CD4-positive, alpha-beta T cell treated with Interleukin-15 for 4 hours (primary cell): ENCODE data around the gene SOX2.

ENCODE experiments used
- DNase-seq: peaks from one replicate; pipeline ENCODE4 v3.0.0-alpha.2; 2020; ENCODE audit warnings: low spot score

The SOX2 gene

DNA sequence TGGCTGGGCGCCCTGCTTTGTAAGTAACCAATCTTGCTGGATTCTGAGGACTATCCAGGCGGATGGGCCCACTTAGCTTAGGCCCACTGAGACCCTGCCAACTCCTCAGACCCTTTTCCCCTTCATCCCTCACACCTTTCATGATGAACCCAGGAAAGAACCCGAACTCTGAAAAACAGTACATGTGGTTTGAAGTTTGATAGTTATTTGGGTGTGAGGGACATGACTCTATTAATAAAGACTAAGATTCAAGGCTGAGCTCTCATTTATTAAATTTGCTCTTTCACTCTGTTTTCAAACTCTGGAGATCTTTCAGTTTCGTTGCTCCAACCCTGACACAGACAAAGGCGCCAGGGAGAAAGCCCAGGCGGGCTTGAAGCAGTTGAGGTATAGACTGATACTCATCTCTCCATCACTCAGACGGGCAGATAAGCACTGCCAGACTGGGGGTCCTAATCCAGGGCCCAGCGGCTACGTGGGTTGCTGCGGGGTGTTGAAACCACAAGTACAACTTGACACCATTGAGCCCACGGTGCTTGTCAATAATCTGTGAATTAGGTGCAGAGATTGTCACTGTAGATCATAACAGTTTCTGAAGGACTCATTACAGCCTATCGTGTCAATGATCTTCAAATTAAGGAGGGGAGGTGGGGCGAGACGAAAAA lies 7.2 kb upstream of the SOX2 start:
- DNase-seq: no peak

DNA sequence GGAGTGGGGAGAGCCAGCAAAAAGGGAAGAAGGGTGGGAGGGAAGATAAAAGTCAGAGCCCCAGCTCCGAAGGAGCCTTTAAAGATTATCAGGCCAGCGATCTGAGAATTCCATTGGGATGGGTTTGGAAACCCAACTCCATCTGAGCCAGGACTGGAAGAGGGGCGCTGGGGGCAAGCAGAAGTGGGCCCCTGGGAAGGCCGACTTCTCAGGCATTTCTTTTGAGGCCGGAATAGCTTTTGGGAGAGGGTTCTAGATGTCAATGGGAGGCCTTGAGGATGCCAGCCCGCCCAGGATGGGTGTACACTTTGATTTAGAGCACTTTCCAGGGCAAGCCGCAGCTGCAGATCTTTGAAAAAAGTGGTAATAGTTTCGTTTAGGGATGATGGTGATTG lies 6.6 kb upstream of the SOX2 start:
- DNase-seq: no peak

DNA sequence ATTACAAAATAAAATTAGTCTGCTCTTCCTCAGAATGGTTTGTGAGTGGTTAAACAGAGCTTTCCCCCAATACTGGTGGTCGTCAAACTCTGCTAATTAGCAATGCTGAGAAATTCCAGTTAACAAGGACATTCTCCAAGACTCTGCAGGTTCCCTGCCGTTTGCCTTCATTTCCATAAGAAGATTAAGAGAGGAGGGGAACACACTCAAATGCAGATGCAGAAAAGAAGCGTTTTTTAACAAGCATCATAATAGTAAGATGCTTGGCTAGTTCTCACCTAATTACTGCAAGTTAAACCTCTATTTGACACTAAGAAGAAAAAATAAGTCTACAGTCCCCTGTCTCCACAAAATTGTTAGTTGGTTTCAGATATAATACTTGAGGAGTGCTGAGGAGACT lies 3.7 kb upstream of the SOX2 start:
- no peak for DNase-seq

DNA sequence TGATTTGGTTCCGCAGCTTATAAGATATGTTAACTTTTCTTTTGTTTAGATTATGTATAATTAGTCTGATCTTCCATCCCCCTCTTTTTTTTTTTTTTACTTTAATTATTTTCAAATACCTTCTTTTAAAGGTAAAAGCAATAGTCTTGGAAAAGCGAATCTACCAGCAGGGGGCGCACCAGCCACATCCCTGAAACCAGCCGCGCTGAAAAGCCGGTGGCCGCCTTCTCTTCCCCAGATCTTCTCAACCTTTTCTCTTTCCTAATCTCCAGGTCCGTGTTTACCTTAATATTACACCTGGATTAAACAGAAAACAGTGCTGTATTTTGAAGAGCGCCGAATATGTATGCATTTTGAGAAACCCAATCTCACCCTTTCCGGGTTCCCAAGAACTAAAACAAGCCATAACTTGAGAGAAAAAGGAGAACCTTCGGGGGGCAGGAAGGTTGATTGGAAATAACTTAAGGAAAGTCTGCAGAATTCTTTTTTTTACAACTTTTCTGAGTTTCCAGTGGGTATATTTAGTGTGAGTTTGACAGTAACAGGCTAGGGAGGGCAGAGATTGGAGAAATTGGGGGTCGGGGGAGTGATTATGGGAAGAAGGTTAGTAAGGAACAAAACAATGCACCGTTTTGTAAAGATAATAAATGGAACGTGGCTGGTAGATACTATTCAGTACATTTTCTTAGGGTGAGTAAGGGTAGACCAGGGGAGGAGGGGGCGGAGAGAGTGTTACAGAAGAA lies 2.0 kb upstream of the SOX2 start:
- DNase-seq: peak; percentile 52

DNA sequence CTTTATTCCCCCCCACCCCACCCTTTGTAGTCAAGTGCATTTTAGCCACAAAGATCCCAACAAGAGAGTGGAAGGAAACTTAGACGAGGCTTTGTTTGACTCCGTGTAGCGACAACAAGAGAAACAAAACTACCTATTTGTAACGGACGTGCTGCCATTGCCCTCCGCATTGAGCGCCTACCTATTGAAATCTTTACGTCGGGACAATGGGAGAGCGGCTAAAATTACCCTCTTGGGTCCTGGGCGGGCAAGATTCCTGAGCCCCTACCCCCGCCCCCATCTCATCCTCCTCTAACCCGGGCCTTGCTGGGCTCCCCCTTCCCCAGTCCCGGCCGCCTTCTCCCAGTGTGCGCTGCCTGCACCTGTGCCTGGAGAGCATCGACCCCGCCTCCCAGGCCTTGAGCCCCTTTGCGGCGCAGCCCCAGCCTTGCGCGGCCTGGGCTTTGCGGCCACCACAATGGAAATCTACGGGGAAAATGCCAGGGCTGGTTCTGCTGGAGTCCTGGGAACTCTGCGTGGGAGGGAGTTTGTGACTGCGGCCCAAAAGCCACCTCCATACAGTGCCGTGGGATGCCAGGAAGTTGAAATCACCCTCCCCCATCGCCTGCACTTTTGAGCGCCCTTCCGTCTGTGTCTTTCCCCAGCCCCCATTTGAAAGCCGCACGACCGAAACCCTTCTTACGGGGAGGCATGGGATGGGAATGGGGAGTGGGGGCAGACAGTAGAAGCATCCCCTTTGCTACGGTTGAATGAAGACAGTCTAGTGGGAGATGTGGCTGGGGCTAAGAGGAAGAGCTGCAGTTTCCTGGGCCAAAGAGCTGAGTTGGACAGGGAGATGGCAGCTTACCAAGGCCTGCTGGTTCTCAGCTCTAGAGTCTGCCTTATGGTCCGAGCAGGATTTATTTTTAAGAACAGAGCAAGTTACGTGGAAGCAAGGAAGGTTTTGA lies 1.1 kb upstream of the SOX2 start:
- DNase-seq: no peak

DNA sequence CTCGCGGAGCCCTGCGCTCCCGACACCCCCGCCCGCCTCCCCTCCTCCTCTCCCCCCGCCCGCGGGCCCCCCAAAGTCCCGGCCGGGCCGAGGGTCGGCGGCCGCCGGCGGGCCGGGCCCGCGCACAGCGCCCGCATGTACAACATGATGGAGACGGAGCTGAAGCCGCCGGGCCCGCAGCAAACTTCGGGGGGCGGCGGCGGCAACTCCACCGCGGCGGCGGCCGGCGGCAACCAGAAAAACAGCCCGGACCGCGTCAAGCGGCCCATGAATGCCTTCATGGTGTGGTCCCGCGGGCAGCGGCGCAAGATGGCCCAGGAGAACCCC lies 464 bp downstream of the SOX2 start:
- no peak for DNase-seq

DNA sequence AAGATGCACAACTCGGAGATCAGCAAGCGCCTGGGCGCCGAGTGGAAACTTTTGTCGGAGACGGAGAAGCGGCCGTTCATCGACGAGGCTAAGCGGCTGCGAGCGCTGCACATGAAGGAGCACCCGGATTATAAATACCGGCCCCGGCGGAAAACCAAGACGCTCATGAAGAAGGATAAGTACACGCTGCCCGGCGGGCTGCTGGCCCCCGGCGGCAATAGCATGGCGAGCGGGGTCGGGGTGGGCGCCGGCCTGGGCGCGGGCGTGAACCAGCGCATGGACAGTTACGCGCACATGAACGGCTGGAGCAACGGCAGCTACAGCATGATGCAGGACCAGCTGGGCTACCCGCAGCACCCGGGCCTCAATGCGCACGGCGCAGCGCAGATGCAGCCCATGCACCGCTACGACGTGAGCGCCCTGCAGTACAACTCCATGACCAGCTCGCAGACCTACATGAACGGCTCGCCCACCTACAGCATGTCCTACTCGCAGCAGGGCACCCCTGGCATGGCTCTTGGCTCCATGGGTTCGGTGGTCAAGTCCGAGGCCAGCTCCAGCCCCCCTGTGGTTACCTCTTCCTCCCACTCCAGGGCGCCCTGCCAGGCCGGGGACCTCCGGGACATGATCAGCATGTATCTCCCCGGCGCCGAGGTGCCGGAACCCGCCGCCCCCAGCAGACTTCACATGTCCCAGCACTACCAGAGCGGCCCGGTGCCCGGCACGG lies 991 bp downstream of the SOX2 start:
- DNase-seq: no peak

DNA sequence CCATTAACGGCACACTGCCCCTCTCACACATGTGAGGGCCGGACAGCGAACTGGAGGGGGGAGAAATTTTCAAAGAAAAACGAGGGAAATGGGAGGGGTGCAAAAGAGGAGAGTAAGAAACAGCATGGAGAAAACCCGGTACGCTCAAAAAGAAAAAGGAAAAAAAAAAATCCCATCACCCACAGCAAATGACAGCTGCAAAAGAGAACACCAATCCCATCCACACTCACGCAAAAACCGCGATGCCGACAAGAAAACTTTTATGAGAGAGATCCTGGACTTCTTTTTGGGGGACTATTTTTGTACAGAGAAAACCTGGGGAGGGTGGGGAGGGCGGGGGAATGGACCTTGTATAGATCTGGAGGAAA lies 1.5 kb downstream of the SOX2 start:
- no peak for DNase-seq

DNA sequence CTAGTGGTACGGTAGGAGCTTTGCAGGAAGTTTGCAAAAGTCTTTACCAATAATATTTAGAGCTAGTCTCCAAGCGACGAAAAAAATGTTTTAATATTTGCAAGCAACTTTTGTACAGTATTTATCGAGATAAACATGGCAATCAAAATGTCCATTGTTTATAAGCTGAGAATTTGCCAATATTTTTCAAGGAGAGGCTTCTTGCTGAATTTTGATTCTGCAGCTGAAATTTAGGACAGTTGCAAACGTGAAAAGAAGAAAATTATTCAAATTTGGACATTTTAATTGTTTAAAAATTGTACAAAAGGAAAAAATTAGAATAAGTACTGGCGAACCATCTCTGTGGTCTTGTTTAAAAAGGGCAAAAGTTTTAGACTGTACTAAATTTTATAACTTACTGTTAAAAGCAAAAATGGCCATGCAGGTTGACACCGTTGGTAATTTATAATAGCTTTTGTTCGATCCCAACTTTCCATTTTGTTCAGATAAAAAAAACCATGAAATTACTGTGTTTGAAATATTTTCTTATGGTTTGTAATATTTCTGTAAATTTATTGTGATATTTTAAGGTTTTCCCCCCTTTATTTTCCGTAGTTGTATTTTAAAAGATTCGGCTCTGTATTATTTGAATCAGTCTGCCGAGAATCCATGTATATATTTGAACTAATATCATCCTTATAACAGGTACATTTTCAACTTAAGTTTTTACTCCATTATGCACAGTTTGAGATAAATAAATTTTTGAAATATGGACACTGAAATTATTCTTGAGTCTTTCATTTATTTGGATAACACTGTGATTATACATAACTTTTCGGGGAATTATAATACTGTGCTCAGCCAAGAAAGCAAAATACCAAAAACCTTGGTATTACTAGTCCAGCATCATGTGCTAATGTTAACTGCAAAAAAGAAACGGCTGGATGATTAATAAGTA lies 2.2 kb downstream of the SOX2 start:
- DNase-seq: no peak

DNA sequence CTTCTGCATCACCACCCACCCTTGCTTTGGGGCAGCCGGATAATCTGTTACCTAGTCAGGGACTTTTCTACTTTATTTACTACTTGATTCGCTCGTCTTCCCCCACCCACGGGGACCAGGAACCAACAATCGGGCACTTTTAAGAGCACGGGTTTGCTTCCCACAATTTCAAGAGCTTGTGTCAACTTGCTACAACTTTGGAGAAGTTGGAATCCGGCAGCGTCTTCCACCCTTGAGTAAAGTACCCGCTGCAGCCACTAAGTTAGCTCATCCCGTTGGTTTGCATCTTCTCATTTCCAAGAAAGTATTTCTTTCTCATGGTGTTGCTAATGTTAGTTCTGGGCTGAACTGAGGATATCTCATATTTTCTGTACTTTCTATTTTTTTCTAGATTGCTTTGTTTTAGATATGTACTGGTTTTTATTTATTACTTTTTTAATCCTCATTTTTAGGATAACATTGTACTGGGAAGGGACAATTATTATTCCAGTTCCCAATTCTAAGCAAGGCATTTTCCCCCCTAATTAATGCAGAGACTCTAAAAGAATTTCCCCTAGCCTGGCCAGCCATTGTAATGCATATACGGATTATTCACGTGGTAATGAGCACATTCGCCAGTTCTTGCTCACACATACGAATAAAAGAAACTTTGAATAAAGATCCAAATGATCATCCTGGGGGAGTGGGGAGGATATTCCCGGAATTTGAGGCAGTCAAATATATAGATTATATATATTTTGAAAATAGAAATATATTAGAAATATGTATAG lies 4.0 kb downstream of the SOX2 start:
- DNase-seq: no peak

DNA sequence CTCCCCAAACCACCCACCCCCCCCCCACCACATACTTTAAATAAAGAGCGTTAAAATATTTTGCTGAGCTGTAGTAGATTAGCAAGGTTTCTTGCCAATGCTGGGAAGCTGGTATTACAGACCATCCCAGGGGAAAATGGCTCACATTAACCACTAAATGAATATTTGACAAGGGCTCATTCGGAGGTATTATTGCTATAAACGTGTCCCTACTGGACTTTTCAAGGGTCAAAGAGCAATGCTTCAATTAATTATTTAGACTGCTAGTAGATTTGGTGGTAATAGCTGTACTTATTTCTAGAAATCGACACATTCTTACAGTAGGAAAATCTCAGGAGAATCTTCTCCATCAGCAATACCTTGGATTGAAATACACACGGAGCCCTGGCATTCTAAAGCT lies 5.2 kb downstream of the SOX2 start:
- no peak for DNase-seq

DNA sequence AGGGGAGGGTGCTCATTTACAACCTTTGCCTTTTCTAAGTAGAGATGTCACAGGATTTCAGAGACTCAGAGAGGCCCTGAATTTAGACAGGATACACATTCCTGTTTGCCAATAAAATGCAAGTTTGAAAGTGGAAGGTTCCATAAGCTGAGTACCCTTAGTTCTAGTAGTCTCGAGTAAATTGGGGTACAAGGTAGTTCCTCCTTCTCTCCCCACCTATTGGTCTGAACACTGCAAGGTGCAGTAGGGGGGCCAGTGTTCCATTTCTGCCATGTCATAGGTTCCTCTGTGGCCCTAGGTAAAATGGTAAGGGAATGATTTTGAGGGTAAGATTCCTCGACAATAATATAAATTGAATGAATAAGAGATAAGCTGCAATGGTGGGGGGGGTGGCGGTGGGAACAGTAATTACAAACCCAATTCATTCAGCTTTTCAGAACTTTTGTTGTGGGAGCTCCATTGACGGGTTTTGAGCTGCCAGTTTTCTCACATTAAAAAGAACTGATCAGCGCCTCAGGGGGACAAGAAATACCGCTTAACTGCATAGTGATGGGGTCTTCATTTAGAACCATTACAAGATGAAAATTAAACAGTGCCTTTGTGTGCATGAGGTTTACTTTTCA lies 5.9 kb downstream of the SOX2 start:
- DNase-seq: no peak

DNA sequence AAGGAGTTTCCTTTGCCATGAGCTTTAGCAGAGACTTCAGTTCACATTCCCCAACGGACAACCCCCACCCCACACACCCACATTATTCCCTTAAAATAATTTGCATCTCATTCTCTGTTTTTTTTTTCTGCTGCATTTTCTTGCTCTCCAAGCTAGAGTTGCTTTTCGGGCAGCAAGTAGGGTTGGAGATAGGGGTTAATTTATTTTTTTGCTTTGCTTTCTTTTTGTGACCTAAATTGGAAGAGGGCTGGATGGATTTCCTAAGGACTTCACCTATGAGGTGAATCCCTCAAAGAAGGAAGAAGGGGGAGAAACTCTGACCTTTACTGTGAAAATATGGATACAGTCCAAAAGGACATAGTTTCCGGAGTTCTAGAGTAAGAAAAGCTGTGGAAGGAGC lies 6.6 kb downstream of the SOX2 start:
- no peak for DNase-seq

DNA sequence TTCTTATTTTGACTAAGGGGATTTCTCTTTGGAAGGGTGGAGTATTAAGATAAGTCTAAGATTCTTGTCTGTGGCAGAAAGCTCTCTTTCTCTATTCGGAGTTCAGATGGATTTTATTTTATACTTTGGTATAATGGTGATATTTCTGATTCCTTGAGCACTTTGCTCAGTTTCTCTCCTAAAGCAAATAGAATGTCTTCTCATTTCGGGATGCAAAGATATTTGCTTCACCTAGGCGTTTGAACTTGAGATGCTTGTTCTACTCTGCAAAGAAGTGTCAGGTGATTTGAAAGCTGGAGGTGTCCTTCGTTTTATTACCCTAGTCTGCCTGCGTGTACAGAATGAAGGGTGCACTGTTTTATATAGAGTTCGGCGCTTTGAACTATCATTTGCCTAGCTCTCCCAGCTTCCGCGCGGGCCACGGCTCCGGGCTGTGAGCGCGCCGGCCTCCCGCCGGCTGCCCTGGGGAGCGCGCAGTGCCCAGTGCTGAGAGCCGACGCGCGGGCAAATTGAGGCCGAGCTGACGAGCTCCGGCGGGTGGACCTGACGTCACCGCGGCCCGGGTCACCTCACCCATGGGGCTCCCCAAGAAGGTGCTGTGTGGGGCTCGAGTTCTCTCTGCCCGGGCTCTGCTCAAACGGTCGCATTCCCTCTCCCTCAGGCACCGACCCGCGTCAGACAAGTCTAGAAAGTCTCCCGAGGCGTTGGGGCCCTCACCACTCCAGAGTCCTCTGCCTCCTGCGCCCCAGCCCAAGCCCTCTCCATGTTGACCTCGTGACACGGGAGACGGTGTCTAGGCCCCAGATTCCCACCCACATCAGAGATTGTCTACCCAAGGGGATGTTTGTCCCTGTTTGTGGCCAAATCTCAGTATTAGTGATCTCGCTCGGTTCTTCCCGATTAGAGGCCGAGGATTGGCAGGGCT lies 7.5 kb downstream of the SOX2 start:
- DNase-seq: no peak

DNA sequence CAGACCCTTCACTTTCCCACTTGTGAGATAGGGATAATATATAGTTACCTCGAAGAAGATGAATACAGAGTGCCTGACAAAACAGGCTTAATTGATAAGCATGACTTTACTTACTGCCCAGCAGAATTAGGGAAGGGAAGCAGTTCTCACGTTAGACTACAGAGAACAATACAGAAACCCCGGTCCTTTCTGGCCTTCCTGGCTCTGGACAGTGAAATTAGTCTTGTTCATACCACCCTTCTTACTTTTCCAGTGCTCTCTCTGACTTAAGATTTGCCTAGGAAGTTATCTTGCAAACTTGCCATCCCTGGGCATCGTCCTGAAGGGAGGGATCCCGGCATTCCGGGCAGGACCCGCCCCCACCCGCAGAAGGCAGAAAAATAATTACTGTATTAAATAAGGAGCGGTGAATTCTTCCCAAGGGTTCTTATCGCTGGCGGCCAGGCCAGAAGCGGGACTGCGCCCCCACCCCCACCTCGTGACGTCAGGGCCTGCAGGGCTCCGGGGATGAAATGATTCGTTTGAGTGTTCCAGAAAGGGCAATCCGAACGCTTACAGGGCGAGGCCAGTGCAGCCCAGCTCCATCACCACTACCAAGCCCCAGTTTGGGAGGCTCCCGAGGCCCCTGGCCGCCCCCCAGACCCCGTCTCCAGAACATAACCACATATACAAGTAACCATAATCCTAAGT lies 8.4 kb downstream of the SOX2 start:
- no peak for DNase-seq

DNA sequence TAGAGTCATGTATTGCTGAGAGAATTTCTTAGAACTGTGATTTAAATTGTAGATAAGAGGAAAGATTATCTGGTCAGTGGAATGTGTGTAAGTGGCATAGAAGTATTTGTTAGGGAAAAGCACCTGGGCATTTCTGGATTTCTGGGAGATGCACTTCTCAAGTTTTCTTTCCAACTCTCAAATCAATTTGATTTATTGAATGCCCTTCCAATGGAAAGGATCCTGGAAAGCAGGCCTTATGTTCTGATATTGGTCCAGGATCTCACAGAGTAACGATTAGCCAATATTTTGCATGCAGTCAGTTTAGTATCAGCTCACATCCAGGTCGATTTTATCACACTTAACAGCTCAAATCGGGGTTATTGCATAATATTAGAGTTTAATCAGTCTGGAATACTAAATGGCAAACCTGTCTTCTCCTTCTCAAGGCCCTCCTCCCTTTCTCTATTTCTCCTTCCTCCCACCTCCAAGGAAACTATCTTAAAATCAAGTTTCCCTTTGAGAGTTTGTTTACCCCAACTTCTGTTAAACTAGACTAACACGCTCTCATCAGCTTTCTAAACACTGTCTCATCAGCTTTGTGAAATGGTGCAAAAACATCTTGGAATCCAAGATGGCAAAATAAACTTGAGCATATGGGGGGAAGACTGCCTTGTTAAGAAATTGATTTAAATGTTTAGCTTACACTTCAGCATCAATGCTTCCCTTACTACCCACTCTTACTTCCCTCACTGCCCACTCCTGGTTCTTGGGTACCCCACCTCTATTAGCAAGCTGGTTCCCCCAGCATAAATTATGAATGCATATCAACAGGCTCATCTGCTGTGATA lies 9.5 kb downstream of the SOX2 start:
- DNase-seq: no peak

DNA sequence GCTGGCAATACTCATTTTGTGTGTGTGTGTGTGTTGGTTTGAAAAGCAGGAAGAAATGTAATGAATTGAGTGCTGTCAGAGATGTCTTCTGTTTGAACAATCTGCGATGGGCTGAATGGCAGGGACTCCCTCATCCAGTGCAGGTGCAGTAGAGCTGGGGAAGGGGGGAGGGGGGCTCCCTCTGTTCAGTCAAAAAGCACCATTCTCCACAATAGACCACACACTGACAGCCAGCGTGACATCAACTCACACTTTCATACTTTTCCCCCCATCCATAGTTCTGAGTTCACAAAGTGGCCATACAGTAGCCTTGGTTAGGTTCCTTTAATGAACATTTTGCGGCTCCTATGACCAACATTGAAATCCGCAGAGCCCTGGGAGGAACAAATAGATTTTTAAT lies 10.4 kb downstream of the SOX2 start:
- no peak for DNase-seq
